Gastrocnemius medialis (tissue), 4 donors: ENCODE results near the gene PRR5L. TPM values are rescaled to one million over a fixed set of nuclear protein-coding genes. Genes with fewer than 3 reads are reported as not detected.

Source experiments
- ATAC-seq, 2 donors: fragments of 150-250 bp; one replicate each; pipeline ENCODE4 v1.9.1; 2016
- DNase-seq, 2 donors: peaks; one replicate each; pipeline ENCODE4 v3.0.0-alpha.2; 2019
- H3K27ac ChIP-seq, 4 donors: fragments of 200-600 bp; sonication (generic); 1 replicate in 1 of 4; 2 replicates in 3 of 4; pipeline ENCODE4 v1.5.1; 2016 to 2018; ENCODE audit warnings: mild to moderate bottlenecking in 2 of 4, moderate library complexity in 1 of 4
- H3K27me3 ChIP-seq, 3 donors: fragments of 200-600 bp; sonication (generic) in 2 of 3; 1 replicate in 1 of 3; 2 replicates in 2 of 3; pipeline versions ENCODE4 v1.5.1 to v1.6.0; 2016 to 2019; ENCODE audit warnings: mild to moderate bottlenecking in 1 of 3, moderate library complexity in 1 of 3
- H3K36me3 ChIP-seq, 2 donors: fragments of 200-600 bp; sonication (generic) in 1 of 2; one replicate each; pipeline ENCODE4 v1.5.1; 2017 to 2018
- H3K4me1 ChIP-seq, 2 donors: fragments of 200-600 bp; sonication (generic) in 1 of 2; one replicate each; pipeline ENCODE4 v1.5.1; 2016 to 2017; ENCODE audit warnings: mild to moderate bottlenecking in 2 of 2
- H3K4me3 ChIP-seq, 4 donors: fragments of 200-600 bp; sonication (generic) in 3 of 4; 1 replicate in 1 of 4; 2 replicates in 3 of 4; pipeline ENCODE4 v1.5.1; 2016 to 2019; ENCODE audit warnings: mild to moderate bottlenecking in 2 of 4
- H3K9me3 ChIP-seq, 3 donors: fragments of 200-600 bp; sonication (generic) in 2 of 3; 1 replicate in 1 of 3; 2 replicates in 2 of 3; pipeline ENCODE4 v1.5.1; 2016 to 2019
- POLR2A ChIP-seq, 2 donors: fragments of 450-650 bp; IDR thresholded peaks; one replicate each; pipeline ENCODE4 v1.6.1; 2017; ENCODE audit warnings: antibody characterized with exemption in 2 of 2, mild to moderate bottlenecking in 2 of 2, moderate library complexity in 2 of 2
- in situ Hi-C, 4 donors: fragments of 200-750 bp; cut with MboI; loops; one replicate each; pipeline versions ENCODE4 v1.15.0 to v1.8.0; 2017; ENCODE audit warnings: low sequenced_read_pairs in 4 of 4
- intact Hi-C: fragments of 100-400 bp; cut with DNase I; formaldehyde crosslinking; loops from one replicate; pipeline ENCODE4 v1.15.1; 2023; ENCODE audit warnings: low total_unique reads
- total RNA-seq, 4 donors: library from RNA; depleted of rRNA; stranded (reverse); fragments of >200 nt; gene quantifications; one replicate each; pipeline versions ENCODE4 v1.1.0 to v1.2.3, GENCODE V29; 2016
- TF ChIP-seq, protein P1 (sequence below), 5 experiments: fragments of 450-650 bp in 3 of 5; fragments of 200-600 bp in 2 of 5; sonication (generic) in 2 of 5; IDR thresholded peaks in 4 of 5; conservative IDR thresholded peaks in 1 of 5; 1 replicate in 4 of 5; 2 replicates in 1 of 5; pipeline ENCODE4 v1.5.1; 2016 to 2019; ENCODE audit warnings: antibody characterized with exemption in 5 of 5, mild to moderate bottlenecking in 3 of 5, moderate library complexity in 3 of 5

PRR5L gene
- total RNA-seq, 4 donors from 2014 or later: 0.46 to 3.2 (median 1.2) TPM

- in situ Hi-C loops: no loop called here
- H3K4me1 ChIP-seq: peaks cover 0 to 19% of the 10 kb centered on the region in 2 donors
- H3K36me3 ChIP-seq: no peaks in the 10 kb centered on the region
- DNase-seq (no peak), ATAC-seq (no peak)
- H3K27ac ChIP-seq: no peak overlapping the region
- H3K9me3 ChIP-seq: no peaks in the 10 kb centered on the region
- intact Hi-C loops: loop anchor here (5.0 kb wide), 1 partner anchor 57 kb away; no protein-coding TSS in a partner anchor
- H3K27me3 ChIP-seq: peaks cover 11 to 14% (median 11%) of the 10 kb centered on the region in 3 donors
- no peak overlapping the region for H3K4me3 ChIP-seq
- TF ChIP-seq, protein P1, sequence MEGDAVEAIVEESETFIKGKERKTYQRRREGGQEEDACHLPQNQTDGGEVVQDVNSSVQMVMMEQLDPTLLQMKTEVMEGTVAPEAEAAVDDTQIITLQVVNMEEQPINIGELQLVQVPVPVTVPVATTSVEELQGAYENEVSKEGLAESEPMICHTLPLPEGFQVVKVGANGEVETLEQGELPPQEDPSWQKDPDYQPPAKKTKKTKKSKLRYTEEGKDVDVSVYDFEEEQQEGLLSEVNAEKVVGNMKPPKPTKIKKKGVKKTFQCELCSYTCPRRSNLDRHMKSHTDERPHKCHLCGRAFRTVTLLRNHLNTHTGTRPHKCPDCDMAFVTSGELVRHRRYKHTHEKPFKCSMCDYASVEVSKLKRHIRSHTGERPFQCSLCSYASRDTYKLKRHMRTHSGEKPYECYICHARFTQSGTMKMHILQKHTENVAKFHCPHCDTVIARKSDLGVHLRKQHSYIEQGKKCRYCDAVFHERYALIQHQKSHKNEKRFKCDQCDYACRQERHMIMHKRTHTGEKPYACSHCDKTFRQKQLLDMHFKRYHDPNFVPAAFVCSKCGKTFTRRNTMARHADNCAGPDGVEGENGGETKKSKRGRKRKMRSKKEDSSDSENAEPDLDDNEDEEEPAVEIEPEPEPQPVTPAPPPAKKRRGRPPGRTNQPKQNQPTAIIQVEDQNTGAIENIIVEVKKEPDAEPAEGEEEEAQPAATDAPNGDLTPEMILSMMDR (IDR thresholded peaks at IDR 0.05 in 4 of 5, conservative IDR thresholded peaks at IDR 0.05 in 1 of 5): no peak
- no peak for TF ChIP-seq POLR2A (IDR thresholded peaks at IDR 0.05)
These were observed 84.4 kb downstream of the PRR5L start for GRCh38 chr11:36380296-36381014.

- Histone ChIP-seq H3K9me3 (no peaks in the 10 kb centered on the region), H3K27ac (no peak overlapping the region)
- in situ Hi-C loops: no loop called here
These were observed 84.9 kb downstream of the PRR5L start for GRCh38 chr11:36381015-36381360.

DNA sequence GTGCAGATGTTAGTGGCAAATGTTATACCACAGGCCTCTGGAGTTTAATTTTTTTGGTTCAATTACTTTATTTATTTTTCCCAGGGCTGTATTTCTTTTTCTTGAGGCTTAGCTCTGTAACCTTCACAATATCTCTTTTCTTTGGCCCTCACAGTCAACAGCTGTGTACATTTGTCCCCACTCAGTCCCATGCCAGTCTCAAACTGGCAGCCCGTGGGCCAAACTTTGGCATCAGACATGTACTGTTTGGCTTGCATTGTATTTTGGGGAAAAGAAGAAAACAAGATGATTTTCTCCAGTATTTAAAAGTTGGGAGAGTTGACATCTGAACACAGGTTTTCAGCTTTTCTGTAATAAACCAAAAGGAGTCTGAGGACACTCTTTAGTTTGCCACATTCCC is 87.1 kb downstream of the PRR5L start:
- no peaks in the 10 kb centered on the region for H3K36me3 ChIP-seq
- H3K27ac ChIP-seq: no peak overlapping the region
- H3K4me3 ChIP-seq: no peak overlapping the region
- intact Hi-C loops (loop anchor here (5.0 kb wide), 1 partner anchor 54 kb away; no protein-coding TSS in a partner anchor), in situ Hi-C loops (no loop called here)
- TF ChIP-seq, protein P1 (IDR thresholded peaks at IDR 0.05 in 4 of 5, conservative IDR thresholded peaks at IDR 0.05 in 1 of 5): no peak
- TF ChIP-seq POLR2A (IDR thresholded peaks at IDR 0.05): no peak
- DNase-seq: no peak
- peaks cover 0 to 2% (median 0%) of the 10 kb centered on the region in 3 donors for H3K27me3 ChIP-seq
- no peaks in the 10 kb centered on the region for H3K4me1 ChIP-seq
- no peaks in the 10 kb centered on the region for H3K9me3 ChIP-seq
- ATAC-seq: no peak

More at GRCh38 chr11:36381015-36381360, 84.9 kb downstream of the PRR5L start:
- intact Hi-C loops: loop anchor here (5.0 kb wide), 1 partner anchor 56 kb away; no protein-coding TSS in a partner anchor
- DNase-seq: no peak
- TF ChIP-seq, protein P1 (IDR thresholded peaks at IDR 0.05 in 4 of 5, conservative IDR thresholded peaks at IDR 0.05 in 1 of 5): no peak
- TF ChIP-seq POLR2A (IDR thresholded peaks at IDR 0.05): no peak
- ATAC-seq: no peak
- H3K4me3 ChIP-seq: no peak overlapping the region
- H3K27me3 ChIP-seq: peaks cover 8 to 11% (median 9%) of the 10 kb centered on the region in 3 donors
- peaks cover 0 to 19% of the 10 kb centered on the region in 2 donors for H3K4me1 ChIP-seq
- H3K36me3 ChIP-seq: no peaks in the 10 kb centered on the region

DNA sequence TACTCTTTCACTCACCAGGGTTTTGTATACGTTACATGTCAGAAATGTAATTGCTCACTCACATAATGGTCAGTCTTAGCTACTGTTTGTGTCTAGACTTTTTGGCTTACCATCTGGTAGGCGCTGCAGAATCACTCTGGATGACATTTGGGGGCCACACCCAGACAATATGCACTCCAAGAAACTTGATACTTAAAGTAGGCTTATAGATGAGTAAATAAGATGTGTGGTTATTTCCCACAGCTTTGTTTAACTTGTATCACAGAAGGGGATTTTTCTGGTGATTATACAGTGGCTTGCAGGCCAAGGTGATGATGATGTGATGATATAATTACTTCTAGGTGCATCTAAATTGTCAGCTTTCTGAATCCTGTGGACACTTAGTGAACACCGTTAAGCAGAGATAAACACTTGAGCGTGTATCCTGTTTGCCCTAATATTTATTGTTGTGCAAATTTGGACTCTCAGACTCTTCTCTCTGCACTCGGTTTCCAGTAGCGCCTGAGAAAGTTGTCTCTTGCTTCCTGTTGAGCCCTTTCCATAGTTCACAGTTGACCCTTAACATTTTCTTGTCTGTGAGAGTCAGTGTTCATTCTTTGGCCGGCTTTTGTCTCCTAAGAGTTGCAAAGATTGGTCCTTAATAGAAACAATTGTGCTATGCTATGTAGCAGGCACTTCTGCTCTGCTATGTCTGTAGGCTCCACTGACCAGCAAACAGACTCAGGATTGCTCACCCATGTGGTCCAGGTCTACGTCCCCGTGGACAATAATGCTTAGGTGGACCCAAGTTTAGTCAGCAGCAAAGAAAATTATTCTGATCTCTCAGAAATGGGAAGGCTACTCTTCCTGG is 89.3 kb downstream of the PRR5L start:
- H3K9me3 ChIP-seq: no peaks in the 10 kb centered on the region
- no peak for ATAC-seq
- H3K4me3 ChIP-seq: no peak overlapping the region
- no peak for TF ChIP-seq POLR2A (IDR thresholded peaks at IDR 0.05)
- TF ChIP-seq, protein P1 (IDR thresholded peaks at IDR 0.05 in 4 of 5, conservative IDR thresholded peaks at IDR 0.05 in 1 of 5): no peak
- no peaks in the 10 kb centered on the region for H3K27me3 ChIP-seq
- intact Hi-C loops: no loop called here
- no peak overlapping the region for H3K27ac ChIP-seq
- H3K36me3 ChIP-seq: no peaks in the 10 kb centered on the region
- no peak for DNase-seq
- no peaks in the 10 kb centered on the region for H3K4me1 ChIP-seq
- in situ Hi-C loops: no loop called here
